Activated CD8-positive, alpha-beta T cell treated with anti-CD3 and anti-CD28 coated beads, Interleukin-2, amount 10 ng/mL, durations not matched to agents 7 days and 5 days (primary cell): ENCODE measurements around the gene FYN. TPM values are rescaled to one million over a fixed set of nuclear protein-coding genes. Genes with fewer than 3 reads are reported as not detected.

ENCODE experiments used
- ATAC-seq: fragments of 150-1000 bp; cut with Tn5 transposase; one replicate; pipeline ENCODE4 v1.10.0; 2021; ENCODE audit warnings: moderate library complexity
- CTCF ChIA-PET: fragments of 350-600 bp; sonication (Branson Sonifier 250); formaldehyde crosslinking; loops from one replicate; lab custom pipeline; 2021; ENCODE audit warnings: antibody characterized with exemption; lab: Charles Lee
- POLR2A ChIA-PET: fragments of 350-600 bp; sonication (Branson Sonifier 250); formaldehyde crosslinking; loops from one replicate; lab custom pipeline; 2021; ENCODE audit warnings: antibody characterized with exemption; lab: Charles Lee
- DNase-seq: peaks from one replicate; pipeline ENCODE4 v3.0.0-alpha.2; 2020
- H3K27ac Mint-ChIP-seq: one replicate; pipeline ENCODE4 v1.8.0; 2021; ENCODE audit warnings: mild to moderate bottlenecking, mixed read lengths
- H3K27me3 Mint-ChIP-seq: one replicate; pipeline ENCODE4 v1.8.0; 2021; ENCODE audit warnings: low read depth, mixed read lengths
- H3K36me3 Mint-ChIP-seq: one replicate; pipeline ENCODE4 v1.8.0; 2021; ENCODE audit warnings: low read depth, mixed read lengths
- H3K4me1 Mint-ChIP-seq: one replicate; pipeline ENCODE4 v1.8.0; 2021; ENCODE audit warnings: low read depth, mixed read lengths
- H3K4me3 Mint-ChIP-seq: one replicate; pipeline ENCODE4 v1.8.0; 2021; ENCODE audit warnings: mild to moderate bottlenecking, mixed read lengths
- H3K9me3 Mint-ChIP-seq: one replicate; pipeline ENCODE4 v1.8.0; 2022; ENCODE audit warnings: mixed read lengths; ENCODE audit not compliant: insufficient read depth
- total RNA-seq, 2 experiments: library from RNA; stranded (reverse); gene quantifications; one replicate each; pipeline ENCODE4 v1.2.3, GENCODE V29; 2021

Gene FYN
- total RNA-seq, 2 experiments from 2014 or later: 148 to 154 TPM

GRCh38 chr6:111767752-111768430 lies 105.4 kb downstream of the FYN start:
- peak; percentile 9 for ATAC-seq
- Mint-ChIP-seq H3K4me1 (peaks cover 89% of the 10 kb centered on the region), H3K27me3 (no peaks in the 10 kb centered on the region), H3K4me3 (peak overlapping the region; percentile 15), H3K9me3 (no peaks in the 10 kb centered on the region), H3K36me3 (peaks cover 67% of the 10 kb centered on the region), H3K27ac (peak overlapping the region; percentile 90)
- ChIA-PET CTCF (interaction anchor here (1.2 to 2.2 kb wide), 3 partner anchors 10 to 58 kb away, joined by 4 to 6 read pairs (median 5); no protein-coding TSS in a partner anchor), POLR2A (interaction anchor here (1.1 to 1.4 kb wide), 3 partner anchors 8 to 12 kb away, joined by 3 to 5 read pairs (median 4); no protein-coding TSS in a partner anchor)
- no peak for DNase-seq

- POLR2A ChIA-PET: no interaction called here
- Mint-ChIP-seq H3K27ac (peak overlapping the region; percentile 90), H3K9me3 (no peaks in the 10 kb centered on the region), H3K4me1 (peaks cover 97% of the 10 kb centered on the region), H3K4me3 (no peak overlapping the region), H3K27me3 (no peaks in the 10 kb centered on the region), H3K36me3 (peaks cover 66% of the 10 kb centered on the region)
- ATAC-seq: no peak
- DNase-seq: no peak
- CTCF ChIA-PET: interaction anchor here (0.9 to 1.8 kb wide), 5 partner anchors 11 to 234 kb away, joined by 3 to 6 read pairs (median 3); no protein-coding TSS in a partner anchor
Measured at GRCh38 chr6:111766201-111766857, 106.9 kb downstream of the FYN start.

- Mint-ChIP-seq H3K9me3 (no peaks in the 10 kb centered on the region), H3K4me1 (peaks cover 97% of the 10 kb centered on the region), H3K27ac (peak overlapping the region; percentile 90), H3K27me3 (no peaks in the 10 kb centered on the region), H3K4me3 (no peak overlapping the region), H3K36me3 (peaks cover 67% of the 10 kb centered on the region)
- DNase-seq (no peak), ATAC-seq (no peak)
- POLR2A ChIA-PET: no interaction called here
- CTCF ChIA-PET: no interaction called here
Measured at GRCh38 chr6:111765763-111766162, 107.5 kb downstream of the FYN start.

- peak overlapping the region; percentile 63 for H3K4me3 Mint-ChIP-seq
- peaks cover 62% of the 10 kb centered on the region for H3K36me3 Mint-ChIP-seq
- no peaks in the 10 kb centered on the region for H3K9me3 Mint-ChIP-seq
- H3K27me3 Mint-ChIP-seq: no peaks in the 10 kb centered on the region
- ATAC-seq (peak; percentile 37), DNase-seq (peak; percentile 58)
- CTCF ChIA-PET: interaction anchor here (0.7 to 5.3 kb wide), 15 partner anchors 10 to 278 kb away, joined by 3 to 25 read pairs (median 4); partner anchors contain the start of gene FYN
- peaks cover 98% of the 10 kb centered on the region for H3K4me1 Mint-ChIP-seq
- POLR2A ChIA-PET: interaction anchor here (0.7 to 1.6 kb wide), 4 partner anchors 12 to 60 kb away, joined by 3 to 6 read pairs (median 4); no protein-coding TSS in a partner anchor
- peak overlapping the region; percentile 90 for H3K27ac Mint-ChIP-seq
Measured at GRCh38 chr6:111764238-111765175, 108.7 kb downstream of the FYN start.

GRCh38 chr6:111763381-111763780 lies 109.9 kb downstream of the FYN start:
- Mint-ChIP-seq H3K36me3 (peaks cover 60% of the 10 kb centered on the region), H3K27ac (peak overlapping the region; percentile 91), H3K27me3 (no peaks in the 10 kb centered on the region), H3K4me1 (peaks cover 99% of the 10 kb centered on the region), H3K4me3 (no peak overlapping the region), H3K9me3 (no peaks in the 10 kb centered on the region)
- ChIA-PET POLR2A (interaction anchor here (1.0 to 2.6 kb wide), 4 partner anchors 40 to 82 kb away, joined by 3 to 8 read pairs (median 4); no protein-coding TSS in a partner anchor), CTCF (interaction anchor here (0.8 to 5.3 kb wide), 22 partner anchors 8 to 280 kb away, joined by 3 to 25 read pairs (median 6); no protein-coding TSS in a partner anchor)
- DNase-seq (no peak), ATAC-seq (no peak)

GRCh38 chr6:111761783-111762312 lies 111.4 kb downstream of the FYN start:
- POLR2A ChIA-PET: interaction anchor here (0.8 to 2.6 kb wide), 8 partner anchors 8 to 112 kb away, joined by 3 to 8 read pairs (median 4); partner anchors contain the start of gene FYN
- Mint-ChIP-seq H3K36me3 (peaks cover 62% of the 10 kb centered on the region), H3K9me3 (no peaks in the 10 kb centered on the region), H3K4me3 (peak overlapping the region; percentile 50), H3K4me1 (peaks cover 98% of the 10 kb centered on the region), H3K27me3 (no peaks in the 10 kb centered on the region), H3K27ac (peak overlapping the region; percentile 91)
- ATAC-seq (peak; percentile 18), DNase-seq (peak; percentile 50)
- CTCF ChIA-PET: interaction anchor here (0.7 to 5.3 kb wide), 10 partner anchors 9 to 281 kb away, joined by 3 to 25 read pairs (median 7); no protein-coding TSS in a partner anchor

GRCh38 chr6:111761212-111761611 lies 112.0 kb downstream of the FYN start:
- Mint-ChIP-seq H3K27ac (peak overlapping the region; percentile 91), H3K36me3 (peaks cover 58% of the 10 kb centered on the region), H3K4me3 (peak overlapping the region; percentile 72), H3K4me1 (peaks cover 92% of the 10 kb centered on the region), H3K9me3 (no peaks in the 10 kb centered on the region), H3K27me3 (no peaks in the 10 kb centered on the region)
- CTCF ChIA-PET: interaction anchor here (0.7 to 5.3 kb wide), 4 partner anchors 9 to 282 kb away, joined by 3 to 25 read pairs (median 8); no protein-coding TSS in a partner anchor
- POLR2A ChIA-PET: interaction anchor here (0.8 to 2.6 kb wide), 6 partner anchors 9 to 112 kb away, joined by 3 to 8 read pairs (median 4); partner anchors contain the start of gene FYN
- no peak for DNase-seq
- no peak for ATAC-seq

- Mint-ChIP-seq H3K27me3 (no peaks in the 10 kb centered on the region), H3K4me1 (peaks cover 89% of the 10 kb centered on the region), H3K9me3 (no peaks in the 10 kb centered on the region), H3K36me3 (peaks cover 48% of the 10 kb centered on the region), H3K4me3 (peak overlapping the region; percentile 72), H3K27ac (peak overlapping the region; percentile 91)
- ChIA-PET CTCF (interaction anchor here (0.6 to 5.3 kb wide), 19 partner anchors 10 to 283 kb away, joined by 3 to 25 read pairs (median 5); partner anchors contain the start of gene FYN), POLR2A (interaction anchor here (0.7 to 1.4 kb wide), 5 partner anchors 8 to 113 kb away, joined by 3 to 5 read pairs (median 4); partner anchors contain the start of gene FYN)
- peak; percentile 47 for ATAC-seq
- peak; percentile 49 for DNase-seq
Measured at GRCh38 chr6:111759836-111760785, 113.1 kb downstream of the FYN start.

GRCh38 chr6:111759331-111759835 lies 113.9 kb downstream of the FYN start:
- Mint-ChIP-seq H3K4me1 (peaks cover 89% of the 10 kb centered on the region), H3K27ac (peak overlapping the region; percentile 91), H3K4me3 (peak overlapping the region; percentile 72), H3K27me3 (no peaks in the 10 kb centered on the region), H3K9me3 (no peaks in the 10 kb centered on the region), H3K36me3 (peaks cover 44% of the 10 kb centered on the region)
- CTCF ChIA-PET: interaction anchor here (0.6 to 2.5 kb wide), 18 partner anchors 11 to 231 kb away, joined by 3 to 13 read pairs (median 4); partner anchors contain the start of gene FYN
- peak; percentile 40 for ATAC-seq
- POLR2A ChIA-PET: interaction anchor here (0.6 to 1.4 kb wide), 5 partner anchors 8 to 114 kb away, joined by 3 to 5 read pairs (median 3); partner anchors contain the start of gene FYN
- DNase-seq: peak; percentile 50
